ENCODE data around the gene ZDHHC19.

Gene ZDHHC19

GRCh38 chr3:196163212-196163611 lies 48.0 kb downstream of the ZDHHC19 start:
- ChIA-PET CTCF (no interaction called here), POLR2A (no interaction called here)
- no peak for DNase-seq (ENCODE audit: low read depth, low spot score)
- no peak for TF ChIP-seq CTCF (IDR thresholded peaks at IDR 0.05; ENCODE audit: insufficient read depth, low read length, missing control alignments)
- no peak overlapping the region for H3K4me3 ChIP-seq (ENCODE audit: low read depth, low read length)

GRCh38 chr3:196162679-196163078 lies 48.5 kb downstream of the ZDHHC19 start:
- H3K4me3 ChIP-seq (ENCODE audit: low read depth, low read length), result no peak overlapping the region
- CTCF ChIA-PET, result no interaction called here
- no peak for DNase-seq (ENCODE audit: low read depth, low spot score)
- TF ChIP-seq CTCF (IDR thresholded peaks at IDR 0.05; ENCODE audit: insufficient read depth, low read length, missing control alignments), result no peak
- POLR2A ChIA-PET, result no interaction called here

GRCh38 chr3:196159952-196160804 lies 51.0 kb downstream of the ZDHHC19 start:
- peak; percentile 26 for DNase-seq (ENCODE audit: low read depth, low spot score)

GRCh38 chr3:196159526-196159925 lies 51.7 kb downstream of the ZDHHC19 start:
- ChIA-PET POLR2A (no interaction called here), CTCF (interaction anchor here (0.9 kb wide), 1 partner anchor 86 kb away, joined by 3 read pairs; no protein-coding TSS in a partner anchor)
- no peak for TF ChIP-seq CTCF (IDR thresholded peaks at IDR 0.05; ENCODE audit: insufficient read depth, low read length, missing control alignments)
- no peak for DNase-seq (ENCODE audit: low read depth, low spot score)
- no peak overlapping the region for H3K4me3 ChIP-seq (ENCODE audit: low read depth, low read length)

More at GRCh38 chr3:196159952-196160804, 51.0 kb downstream of the ZDHHC19 start:
- no peak overlapping the region for H3K4me3 ChIP-seq (ENCODE audit: low read depth, low read length)
- POLR2A ChIA-PET, result no interaction called here
- TF ChIP-seq CTCF (IDR thresholded peaks at IDR 0.05; ENCODE audit: insufficient read depth, low read length, missing control alignments), result no peak
- CTCF ChIA-PET, result no interaction called here

GRCh38 chr3:196156160-196156559 lies 55.0 kb downstream of the ZDHHC19 start:
- H3K4me3 ChIP-seq (ENCODE audit: low read depth, low read length), result no peak overlapping the region
- TF ChIP-seq CTCF (IDR thresholded peaks at IDR 0.05; ENCODE audit: insufficient read depth, low read length, missing control alignments), result no peak
- ChIA-PET POLR2A (no interaction called here), CTCF (interaction anchor here (0.7 kb wide), 1 partner anchor 46 kb away, joined by 3 read pairs; no protein-coding TSS in a partner anchor)
- no peak for DNase-seq (ENCODE audit: low read depth, low spot score)

- ChIA-PET POLR2A (no interaction called here), CTCF (no interaction called here)
- DNase-seq (ENCODE audit: low read depth, low spot score), result no peak
- H3K4me3 ChIP-seq (ENCODE audit: low read depth, low read length), result no peak overlapping the region
- no peak for TF ChIP-seq CTCF (IDR thresholded peaks at IDR 0.05; ENCODE audit: insufficient read depth, low read length, missing control alignments)
Observed at GRCh38 chr3:196150481-196150880, 60.7 kb downstream of the ZDHHC19 start.
